ENCODE measurements around the gene PPP1R17.

- TF ChIP-seq, protein P1, sequence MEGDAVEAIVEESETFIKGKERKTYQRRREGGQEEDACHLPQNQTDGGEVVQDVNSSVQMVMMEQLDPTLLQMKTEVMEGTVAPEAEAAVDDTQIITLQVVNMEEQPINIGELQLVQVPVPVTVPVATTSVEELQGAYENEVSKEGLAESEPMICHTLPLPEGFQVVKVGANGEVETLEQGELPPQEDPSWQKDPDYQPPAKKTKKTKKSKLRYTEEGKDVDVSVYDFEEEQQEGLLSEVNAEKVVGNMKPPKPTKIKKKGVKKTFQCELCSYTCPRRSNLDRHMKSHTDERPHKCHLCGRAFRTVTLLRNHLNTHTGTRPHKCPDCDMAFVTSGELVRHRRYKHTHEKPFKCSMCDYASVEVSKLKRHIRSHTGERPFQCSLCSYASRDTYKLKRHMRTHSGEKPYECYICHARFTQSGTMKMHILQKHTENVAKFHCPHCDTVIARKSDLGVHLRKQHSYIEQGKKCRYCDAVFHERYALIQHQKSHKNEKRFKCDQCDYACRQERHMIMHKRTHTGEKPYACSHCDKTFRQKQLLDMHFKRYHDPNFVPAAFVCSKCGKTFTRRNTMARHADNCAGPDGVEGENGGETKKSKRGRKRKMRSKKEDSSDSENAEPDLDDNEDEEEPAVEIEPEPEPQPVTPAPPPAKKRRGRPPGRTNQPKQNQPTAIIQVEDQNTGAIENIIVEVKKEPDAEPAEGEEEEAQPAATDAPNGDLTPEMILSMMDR (IDR thresholded peaks at IDR 0.05) = no peak
- TF ChIP-seq POLR2A (IDR thresholded peaks at IDR 0.05) (no peak), EP300 (IDR thresholded peaks at IDR 0.05) (no peak), POLR2AphosphoS5 (IDR thresholded peaks at IDR 0.05) (no peak)
Observed at GRCh38 chr7:31690935-31691334, 3.9 kb downstream of the PPP1R17 start.
